Activated gamma-delta T cell treated with anti-CD3 and anti-CD28 coated beads, Interleukin-2, amount 50 U/mL, for 16 hours (primary cell): ENCODE measurements around the gene FLRT1.

Source experiments
- DNase-seq: peaks from one replicate; pipeline ENCODE4 v3.0.0-alpha.2; 2020; ENCODE audit warnings: low read depth

FLRT1 gene

DNA sequence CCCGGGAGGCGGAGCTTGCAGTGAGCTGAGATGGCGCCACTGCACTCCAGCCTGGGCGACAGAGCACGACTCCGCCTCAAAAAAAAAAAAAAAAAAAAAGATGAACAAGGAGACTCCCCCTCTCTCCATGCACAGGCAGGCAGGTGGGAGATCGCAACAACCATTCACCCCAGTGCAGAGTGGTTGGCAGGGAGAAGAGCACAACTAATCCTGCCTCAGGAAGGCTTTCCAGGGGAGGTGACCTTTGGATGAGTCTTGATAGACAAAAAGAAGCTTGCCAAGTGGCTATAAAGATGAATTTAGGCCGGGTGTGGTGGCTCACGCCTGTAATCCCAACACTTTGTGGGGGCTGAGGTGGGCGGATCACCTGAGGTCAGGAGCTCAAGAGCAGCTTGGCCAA lies 30.0 kb downstream of the FLRT1 start:
- DNase-seq, result no peak

- DNase-seq, result no peak
These were observed 31.7 kb downstream of the FLRT1 start for GRCh38 chr11:64067230-64067993.

- DNase-seq, result no peak
These were observed 33.1 kb downstream of the FLRT1 start for GRCh38 chr11:64068705-64069400.

DNA sequence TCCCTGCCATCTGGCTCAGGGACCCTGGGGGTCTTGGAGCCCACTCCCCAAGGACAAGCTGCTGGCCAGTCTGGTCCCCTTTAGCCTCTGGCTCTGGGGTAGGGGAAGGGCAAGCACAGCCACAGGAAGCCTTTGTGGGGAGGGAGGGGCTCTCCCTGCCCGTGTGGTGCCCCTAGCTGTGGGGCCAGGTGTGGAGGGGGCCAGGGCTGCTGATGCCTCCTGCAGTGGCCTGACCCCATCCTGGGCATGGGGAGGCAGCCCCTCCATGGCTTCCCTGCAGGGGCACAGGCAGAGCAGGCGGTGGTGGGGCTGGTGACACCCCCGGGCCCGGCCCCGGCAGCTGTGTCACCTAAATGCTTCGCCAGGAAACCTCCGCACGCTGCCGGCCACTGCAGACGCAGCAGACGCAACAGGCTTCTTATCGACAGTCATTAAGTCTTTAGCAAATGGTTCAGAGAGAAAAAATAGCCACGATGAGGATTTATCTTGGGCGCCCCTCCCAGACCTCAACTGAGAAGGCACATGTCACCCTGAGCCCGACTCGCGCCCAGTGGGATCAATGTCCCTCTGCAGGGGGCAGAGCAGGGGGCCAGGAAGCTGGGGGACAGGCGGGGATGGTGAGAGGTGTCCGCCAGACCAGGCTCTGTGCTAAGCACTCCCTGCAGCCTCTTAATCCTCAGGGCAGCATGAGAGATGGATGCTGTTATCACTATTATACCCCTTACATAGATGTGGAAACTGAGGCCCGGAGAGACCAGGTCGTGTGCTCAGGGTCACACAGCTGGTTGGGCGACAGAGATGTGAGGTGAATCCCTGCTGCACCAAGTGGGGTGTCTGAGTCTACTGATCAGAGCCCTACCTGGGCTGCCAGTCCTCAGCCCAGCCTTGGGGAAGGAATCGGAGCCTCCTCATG lies 33.9 kb downstream of the FLRT1 start:
- DNase-seq, result no peak

GRCh38 chr11:64070314-64070681 lies 34.6 kb downstream of the FLRT1 start:
- DNase-seq, result no peak

DNA sequence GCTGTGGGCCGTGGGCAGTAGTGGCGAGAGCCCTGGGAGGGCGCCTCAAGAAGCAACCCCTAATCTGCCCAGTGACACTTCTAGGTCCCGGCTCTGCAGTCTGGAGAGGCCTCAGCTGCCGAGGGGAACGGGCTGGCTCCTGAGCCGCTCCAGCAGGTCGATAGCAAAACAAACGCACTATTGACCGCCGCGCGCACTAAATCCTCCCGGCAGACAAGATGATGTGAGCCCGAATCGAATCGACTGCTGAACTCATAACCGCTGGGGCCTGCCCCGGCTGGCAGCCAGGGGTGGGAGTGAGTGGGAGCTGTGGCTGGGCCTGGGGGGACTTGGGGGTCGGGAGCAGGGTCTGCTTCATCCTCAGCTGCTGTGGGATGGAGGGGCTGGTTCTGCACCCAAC lies 36.1 kb downstream of the FLRT1 start:
- no peak for DNase-seq

DNA sequence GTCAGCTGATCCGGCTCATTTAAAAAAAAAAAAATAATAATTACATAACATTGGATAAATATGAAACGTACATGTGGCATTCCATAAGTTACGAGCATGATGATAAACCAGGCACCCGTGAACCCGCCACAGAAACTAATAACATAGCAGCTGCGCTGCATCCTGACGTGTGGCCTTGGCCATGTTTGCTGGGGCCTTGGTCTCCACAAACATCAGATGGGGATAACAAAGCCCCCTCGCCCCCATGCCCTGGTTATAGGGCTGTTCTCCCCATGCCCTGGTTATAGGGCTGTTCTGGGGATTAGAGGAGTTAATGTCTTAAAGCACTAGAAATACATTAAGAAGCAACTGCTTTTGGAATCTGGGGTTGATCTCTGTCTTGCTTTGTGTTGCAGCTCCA lies 36.7 kb downstream of the FLRT1 start:
- no peak for DNase-seq

DNA sequence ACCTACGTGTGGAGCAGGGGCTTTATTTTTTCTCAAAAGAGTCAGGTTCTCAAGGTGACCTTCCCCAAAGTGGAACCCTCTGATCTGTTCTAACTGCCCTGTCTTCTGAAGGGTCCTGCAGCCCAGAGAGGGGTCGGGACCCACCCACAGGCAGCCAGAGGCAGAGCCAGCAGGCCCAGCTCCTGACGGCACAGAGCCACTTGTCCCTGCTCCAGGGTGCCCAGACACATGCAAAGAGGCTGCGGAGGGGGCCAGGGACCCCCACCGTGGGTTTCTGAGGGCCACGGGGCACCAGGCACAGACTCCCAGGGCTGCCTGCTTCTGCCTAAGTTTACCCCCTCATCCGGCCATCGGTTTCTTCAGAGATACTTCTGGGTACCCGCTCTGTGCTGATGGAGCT lies 37.1 kb downstream of the FLRT1 start:
- no peak for DNase-seq

DNA sequence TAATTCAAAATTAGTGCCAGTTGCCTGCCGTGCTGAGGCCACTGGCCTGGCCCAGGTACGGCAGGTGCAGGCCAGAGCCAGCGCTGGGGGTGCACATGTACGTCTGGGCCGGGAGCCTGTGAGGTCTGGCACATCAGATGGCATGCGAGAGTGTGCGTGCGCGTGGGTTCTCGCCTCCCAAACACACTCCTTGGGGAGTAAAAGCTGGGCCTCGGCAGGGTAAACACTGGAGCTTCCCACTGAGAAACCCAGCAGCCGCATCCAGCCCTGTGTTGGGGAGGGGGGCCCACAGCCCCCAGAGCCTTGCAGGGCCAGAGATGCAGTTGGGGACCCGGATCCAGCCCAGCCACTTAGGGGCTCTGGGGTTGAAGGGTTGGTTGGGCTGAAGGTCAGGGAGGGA lies 37.8 kb downstream of the FLRT1 start:
- DNase-seq, result no peak

DNA sequence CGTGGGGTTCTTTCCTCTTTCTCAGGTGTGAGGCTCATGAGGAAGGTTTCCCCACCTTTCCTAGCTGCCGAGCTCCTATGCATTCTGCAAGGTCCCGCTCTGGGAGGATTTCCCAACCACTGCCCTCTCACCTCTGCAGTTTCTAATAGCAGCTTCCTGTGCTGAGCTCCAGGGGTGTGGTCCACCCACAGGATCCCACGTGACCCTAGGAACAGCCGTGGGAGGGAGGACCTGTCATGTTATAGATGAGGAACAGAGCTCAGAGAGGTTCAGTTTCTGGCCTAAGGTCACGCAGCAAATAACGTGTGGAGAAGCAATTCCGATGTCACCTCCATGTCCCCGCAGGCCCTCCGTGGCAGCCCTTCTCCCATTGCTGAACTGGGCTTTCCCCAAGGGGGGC lies 38.5 kb downstream of the FLRT1 start:
- DNase-seq, result no peak

- DNase-seq, result no peak
These were observed 41.0 kb downstream of the FLRT1 start for GRCh38 chr11:64076758-64077157.

DNA sequence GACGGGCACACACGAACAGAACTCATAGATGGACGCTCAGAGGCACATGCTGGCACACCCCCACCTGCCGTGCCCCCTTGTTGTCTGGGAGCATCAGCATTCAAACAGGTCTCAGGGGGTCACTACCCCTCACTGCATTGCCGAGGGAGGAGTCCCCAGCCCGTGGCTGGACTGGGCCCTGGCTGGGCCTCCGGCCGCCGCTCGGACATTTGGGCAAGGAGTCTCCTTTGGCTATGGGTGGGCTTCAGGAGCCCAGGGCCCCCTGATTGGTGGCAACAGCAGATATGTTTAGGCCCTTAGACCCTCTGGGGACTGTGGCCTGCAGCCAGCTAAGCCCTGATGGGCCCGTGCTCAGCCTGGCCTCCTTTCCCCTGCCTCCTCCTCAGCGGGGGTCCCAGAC lies 41.9 kb downstream of the FLRT1 start:
- DNase-seq, result no peak

- DNase-seq, result no peak
These were observed 42.6 kb downstream of the FLRT1 start for GRCh38 chr11:64078284-64078683.

- no peak for DNase-seq
These were observed 43.2 kb downstream of the FLRT1 start for GRCh38 chr11:64078905-64079304.

DNA sequence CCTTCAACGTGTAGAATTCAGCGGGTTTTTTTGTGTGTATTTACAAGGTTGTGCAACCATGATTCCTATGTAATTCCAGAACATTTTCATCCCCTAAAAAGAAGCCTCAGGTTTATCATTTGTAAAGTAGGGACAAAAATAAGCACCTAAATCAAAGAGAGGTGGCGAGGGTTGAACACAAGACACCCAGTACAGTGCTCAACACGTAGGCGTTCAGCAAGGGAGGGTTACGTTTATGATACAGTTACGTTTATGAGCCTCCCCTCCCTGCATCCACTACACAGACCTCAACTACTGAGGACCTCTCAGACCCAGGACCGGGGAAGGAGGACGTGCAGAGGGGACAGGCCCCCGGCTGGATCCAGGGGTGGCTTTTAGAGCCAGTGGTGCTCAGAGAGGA lies 44.7 kb downstream of the FLRT1 start:
- DNase-seq, result no peak

- DNase-seq, result no peak
These were observed 46.2 kb downstream of the FLRT1 start for GRCh38 chr11:64081745-64082442.

GRCh38 chr11:64083398-64084080 lies 47.8 kb downstream of the FLRT1 start:
- DNase-seq, result no peak

- no peak for DNase-seq
These were observed 48.6 kb downstream of the FLRT1 start for GRCh38 chr11:64084146-64084950.

- no peak for DNase-seq
These were observed 49.4 kb downstream of the FLRT1 start for GRCh38 chr11:64084951-64085710.
